ENCODE measurements around the gene SAT1. TPM values are rescaled to one million over a fixed set of nuclear protein-coding genes. Genes with fewer than 3 reads are reported as not detected.
A peak's percentile ranks its signal among the peaks of the same experiment; 100 is the strongest.

Gene SAT1
- total and polyA plus RNA-seq, 8 donors, result 51.1 to 376 (median 150) TPM

DNA sequence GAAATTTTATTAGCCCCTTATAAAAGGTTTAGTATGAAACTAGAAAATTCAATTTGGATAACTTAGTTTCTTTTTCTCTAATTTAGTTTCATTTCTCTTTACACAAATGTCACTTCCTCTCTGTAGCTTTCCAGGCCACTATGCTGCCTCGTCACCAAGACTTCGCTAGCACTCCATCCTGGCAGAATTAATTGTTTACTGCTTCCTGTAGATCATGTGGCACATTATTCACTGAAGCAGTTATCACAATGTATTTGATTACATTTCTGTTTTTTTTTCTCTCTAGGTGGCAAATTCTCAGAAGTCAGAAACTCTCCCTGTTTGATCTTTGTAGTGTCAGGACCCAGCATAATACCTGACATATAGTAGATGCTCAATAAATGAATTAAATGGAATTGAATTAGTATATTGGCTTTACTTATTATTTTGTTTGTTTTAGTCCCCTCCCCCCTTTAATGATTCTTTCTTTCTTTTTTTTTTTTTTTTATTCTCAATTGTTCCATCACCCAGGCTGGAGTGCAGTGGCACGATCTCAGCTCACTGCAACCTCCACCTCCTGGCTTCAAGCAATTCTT lies 9.3 kb upstream of the SAT1 start:
- 67% methylated on average over 3 of the region's 3 CpGs for WGBS, 2 donors
- no peak overlapping the region for H3K4me3 ChIP-seq
- H3K36me3 ChIP-seq, result no peaks in the 10 kb centered on the region
- TF ChIP-seq, protein P1, sequence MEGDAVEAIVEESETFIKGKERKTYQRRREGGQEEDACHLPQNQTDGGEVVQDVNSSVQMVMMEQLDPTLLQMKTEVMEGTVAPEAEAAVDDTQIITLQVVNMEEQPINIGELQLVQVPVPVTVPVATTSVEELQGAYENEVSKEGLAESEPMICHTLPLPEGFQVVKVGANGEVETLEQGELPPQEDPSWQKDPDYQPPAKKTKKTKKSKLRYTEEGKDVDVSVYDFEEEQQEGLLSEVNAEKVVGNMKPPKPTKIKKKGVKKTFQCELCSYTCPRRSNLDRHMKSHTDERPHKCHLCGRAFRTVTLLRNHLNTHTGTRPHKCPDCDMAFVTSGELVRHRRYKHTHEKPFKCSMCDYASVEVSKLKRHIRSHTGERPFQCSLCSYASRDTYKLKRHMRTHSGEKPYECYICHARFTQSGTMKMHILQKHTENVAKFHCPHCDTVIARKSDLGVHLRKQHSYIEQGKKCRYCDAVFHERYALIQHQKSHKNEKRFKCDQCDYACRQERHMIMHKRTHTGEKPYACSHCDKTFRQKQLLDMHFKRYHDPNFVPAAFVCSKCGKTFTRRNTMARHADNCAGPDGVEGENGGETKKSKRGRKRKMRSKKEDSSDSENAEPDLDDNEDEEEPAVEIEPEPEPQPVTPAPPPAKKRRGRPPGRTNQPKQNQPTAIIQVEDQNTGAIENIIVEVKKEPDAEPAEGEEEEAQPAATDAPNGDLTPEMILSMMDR (IDR thresholded peaks at IDR 0.05), result no peak
- FAIRE-seq (no peak), DNase-seq (no peak), ATAC-seq (peak in 3 of 4 donors; percentile 53 to 86 (median 77))
- peak overlapping the region in 2 of 4 donors; percentile 20 to 55 for H3K27ac ChIP-seq
- H3K9me3 ChIP-seq, result no peaks in the 10 kb centered on the region
- H3K27me3 ChIP-seq, result no peaks in the 10 kb centered on the region
- H3K4me1 ChIP-seq, result no peaks in the 10 kb centered on the region
- intact Hi-C loops (cut with DNase I), result loop anchor here in 1 of 3 donors (10.0 kb wide), 1 partner anchor 131 kb away; the partner anchor contains the start of genes APOO and CXorf58

DNA sequence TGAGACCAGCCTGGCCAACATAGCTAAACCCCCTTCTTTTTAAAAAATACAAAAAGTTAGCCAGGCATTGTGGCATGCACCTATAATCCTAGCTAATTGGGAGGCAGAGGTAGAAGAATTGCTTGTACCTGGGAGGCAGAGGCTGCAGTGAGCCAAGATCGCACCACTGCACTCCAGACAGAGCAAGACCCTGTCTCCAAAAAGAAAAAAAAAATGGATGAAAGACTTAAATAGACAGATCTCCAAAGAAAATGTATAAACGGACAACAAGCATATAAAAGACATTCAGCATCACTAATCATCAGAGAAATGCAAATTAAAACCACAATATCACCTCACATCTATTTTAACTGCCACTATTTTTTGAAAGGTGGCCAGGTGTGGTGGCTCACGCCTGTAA lies 6.6 kb upstream of the SAT1 start:
- Histone ChIP-seq H3K36me3 (no peaks in the 10 kb centered on the region), H3K27ac (no peak overlapping the region), H3K4me3 (no peak overlapping the region), H3K27me3 (no peaks in the 10 kb centered on the region), H3K4me1 (no peaks in the 10 kb centered on the region), H3K9me3 (no peaks in the 10 kb centered on the region)
- TF ChIP-seq, protein P1 (IDR thresholded peaks at IDR 0.05), result no peak
- intact Hi-C loops (cut with DNase I), result loop anchor here in 1 of 3 donors (10.0 kb wide), 1 partner anchor 128 kb away; the partner anchor contains the start of genes APOO and CXorf58
- no peak for FAIRE-seq
- DNase-seq, result no peak
- ATAC-seq, result no peak
- WGBS, 2 donors, result 74 to 85% methylated on average over 3 of the region's 3 CpGs

DNA sequence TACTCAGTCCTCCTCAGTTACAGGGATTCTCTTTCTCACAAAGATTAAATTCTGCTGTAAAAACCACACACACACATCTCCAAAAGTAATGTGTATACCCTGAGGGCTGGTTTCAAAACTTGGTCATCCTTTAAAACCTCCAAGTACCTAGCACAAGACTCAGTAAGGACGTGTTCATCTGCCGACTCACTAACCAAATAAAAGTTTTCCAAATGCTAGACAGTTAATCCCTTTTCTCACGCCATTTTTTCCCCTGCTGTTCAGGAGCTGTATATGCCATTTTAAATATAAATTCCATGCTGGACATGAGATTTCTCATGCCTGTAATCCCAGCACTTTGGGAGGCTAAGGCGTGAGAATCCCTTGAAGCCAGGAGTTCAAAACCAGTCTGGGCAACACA lies 3.9 kb upstream of the SAT1 start:
- ATAC-seq (no peak), FAIRE-seq (no peak), DNase-seq (no peak)
- Histone ChIP-seq H3K27me3 (peaks cover 0 to 10% (median 0%) of the 10 kb centered on the region in 4 donors), H3K4me1 (no peaks in the 10 kb centered on the region), H3K27ac (no peak overlapping the region), H3K36me3 (no peaks in the 10 kb centered on the region), H3K9me3 (no peaks in the 10 kb centered on the region), H3K4me3 (no peak overlapping the region)
- 58 to 66% methylated on average over 4 of the region's 4 CpGs for WGBS, 2 donors
- TF ChIP-seq, protein P1 (IDR thresholded peaks at IDR 0.05), result no peak
- intact Hi-C loops (cut with DNase I), result loop anchor here in 1 of 3 donors (10.0 kb wide), 1 partner anchor 126 kb away; the partner anchor contains the start of genes APOO and CXorf58

DNA sequence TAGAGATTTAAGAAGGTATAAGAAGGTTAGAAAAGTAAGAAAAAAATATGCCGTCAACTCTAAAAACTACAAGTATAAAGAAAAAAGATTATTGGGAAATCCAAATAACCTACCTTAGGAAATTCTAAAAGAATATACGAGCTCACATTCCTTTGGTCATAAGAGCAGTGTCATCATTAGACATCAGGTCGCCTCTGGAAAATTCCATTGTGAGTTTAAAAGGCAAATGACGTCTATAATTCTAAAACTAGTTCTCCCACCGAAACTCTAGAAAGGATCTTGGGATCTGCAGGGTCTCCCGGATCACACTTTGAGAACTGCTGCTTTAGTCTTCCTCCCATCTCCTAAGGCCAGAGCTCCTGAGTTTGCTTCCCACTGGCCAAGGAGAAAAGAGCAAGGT lies 518 bp upstream of the SAT1 start:
- no peak for ATAC-seq
- Histone ChIP-seq H3K27me3 (peaks cover 0 to 10% (median 0%) of the 10 kb centered on the region in 4 donors), H3K27ac (peak overlapping the region in 1 of 4 donors; percentile 50), H3K9me3 (no peaks in the 10 kb centered on the region), H3K36me3 (no peaks in the 10 kb centered on the region), H3K4me3 (peak overlapping the region in 1 of 4 donors; percentile 57), H3K4me1 (no peaks in the 10 kb centered on the region)
- TF ChIP-seq, protein P1 (IDR thresholded peaks at IDR 0.05), result no peak
- 31 to 50% methylated on average over 6 of the region's 6 CpGs for WGBS, 2 donors
- intact Hi-C loops (cut with DNase I), result loop anchor here in 1 of 3 donors (5.0 kb wide), 1 partner anchor 120 kb away; no protein-coding TSS in a partner anchor
- FAIRE-seq, result no peak
- DNase-seq, result no peak

Measured in pancreas (tissue), 10 donors.